ENCODE data around the gene CEBPB.

DNA sequence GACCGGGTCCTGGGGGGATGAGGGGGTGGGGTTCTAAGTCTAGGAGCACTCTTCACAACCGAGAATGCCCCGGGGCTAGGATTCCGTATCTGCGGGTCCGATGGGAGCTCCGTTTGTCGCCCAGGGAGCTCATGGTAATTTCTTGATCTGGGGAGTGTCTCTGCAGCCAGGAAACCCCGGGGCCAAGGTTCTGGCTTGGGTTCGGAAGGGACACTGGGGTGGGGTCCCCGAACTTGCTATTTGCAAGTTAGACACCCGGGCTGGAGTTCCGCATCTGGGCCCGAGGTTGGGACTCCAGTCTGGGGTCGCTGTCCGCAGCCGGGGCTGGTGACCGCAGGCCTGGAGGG lies 37.5 kb upstream of the CEBPB start:
- no peak for TF ChIP-seq POLR2A (IDR thresholded peaks at IDR 0.05)
- TF ChIP-seq, protein P1, sequence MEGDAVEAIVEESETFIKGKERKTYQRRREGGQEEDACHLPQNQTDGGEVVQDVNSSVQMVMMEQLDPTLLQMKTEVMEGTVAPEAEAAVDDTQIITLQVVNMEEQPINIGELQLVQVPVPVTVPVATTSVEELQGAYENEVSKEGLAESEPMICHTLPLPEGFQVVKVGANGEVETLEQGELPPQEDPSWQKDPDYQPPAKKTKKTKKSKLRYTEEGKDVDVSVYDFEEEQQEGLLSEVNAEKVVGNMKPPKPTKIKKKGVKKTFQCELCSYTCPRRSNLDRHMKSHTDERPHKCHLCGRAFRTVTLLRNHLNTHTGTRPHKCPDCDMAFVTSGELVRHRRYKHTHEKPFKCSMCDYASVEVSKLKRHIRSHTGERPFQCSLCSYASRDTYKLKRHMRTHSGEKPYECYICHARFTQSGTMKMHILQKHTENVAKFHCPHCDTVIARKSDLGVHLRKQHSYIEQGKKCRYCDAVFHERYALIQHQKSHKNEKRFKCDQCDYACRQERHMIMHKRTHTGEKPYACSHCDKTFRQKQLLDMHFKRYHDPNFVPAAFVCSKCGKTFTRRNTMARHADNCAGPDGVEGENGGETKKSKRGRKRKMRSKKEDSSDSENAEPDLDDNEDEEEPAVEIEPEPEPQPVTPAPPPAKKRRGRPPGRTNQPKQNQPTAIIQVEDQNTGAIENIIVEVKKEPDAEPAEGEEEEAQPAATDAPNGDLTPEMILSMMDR (IDR thresholded peaks at IDR 0.05): no peak

Measured in tibial nerve (tissue), 3 donors.